Measurements from ENCODE around the gene CCL21.

DNA sequence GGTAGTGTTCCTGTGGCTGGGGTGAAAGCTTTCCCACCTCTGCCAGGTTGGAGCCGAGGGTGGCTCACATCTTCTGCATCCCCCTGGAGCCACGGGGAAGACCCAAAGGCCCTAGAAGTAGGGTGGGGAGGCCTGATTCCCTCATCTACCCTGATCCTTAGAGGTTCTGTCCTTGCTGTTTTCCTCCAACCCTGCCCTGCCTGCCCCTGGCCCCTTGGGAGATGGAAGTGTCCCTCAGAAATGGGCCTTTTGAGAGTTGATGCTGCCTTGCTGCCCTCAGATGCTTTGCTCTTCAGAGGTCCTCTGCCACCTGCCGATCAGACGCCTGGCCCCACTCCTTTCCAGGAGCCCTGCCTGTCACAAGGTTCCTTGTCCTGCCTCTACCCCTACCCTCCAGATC lies 25.1 kb downstream of the CCL21 start:
- TF ChIP-seq, protein P1, sequence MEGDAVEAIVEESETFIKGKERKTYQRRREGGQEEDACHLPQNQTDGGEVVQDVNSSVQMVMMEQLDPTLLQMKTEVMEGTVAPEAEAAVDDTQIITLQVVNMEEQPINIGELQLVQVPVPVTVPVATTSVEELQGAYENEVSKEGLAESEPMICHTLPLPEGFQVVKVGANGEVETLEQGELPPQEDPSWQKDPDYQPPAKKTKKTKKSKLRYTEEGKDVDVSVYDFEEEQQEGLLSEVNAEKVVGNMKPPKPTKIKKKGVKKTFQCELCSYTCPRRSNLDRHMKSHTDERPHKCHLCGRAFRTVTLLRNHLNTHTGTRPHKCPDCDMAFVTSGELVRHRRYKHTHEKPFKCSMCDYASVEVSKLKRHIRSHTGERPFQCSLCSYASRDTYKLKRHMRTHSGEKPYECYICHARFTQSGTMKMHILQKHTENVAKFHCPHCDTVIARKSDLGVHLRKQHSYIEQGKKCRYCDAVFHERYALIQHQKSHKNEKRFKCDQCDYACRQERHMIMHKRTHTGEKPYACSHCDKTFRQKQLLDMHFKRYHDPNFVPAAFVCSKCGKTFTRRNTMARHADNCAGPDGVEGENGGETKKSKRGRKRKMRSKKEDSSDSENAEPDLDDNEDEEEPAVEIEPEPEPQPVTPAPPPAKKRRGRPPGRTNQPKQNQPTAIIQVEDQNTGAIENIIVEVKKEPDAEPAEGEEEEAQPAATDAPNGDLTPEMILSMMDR (IDR thresholded peaks at IDR 0.05), result no peak
- TF ChIP-seq POLR2A (IDR thresholded peaks at IDR 0.05), result no peak

Data from vagina (tissue), 2 donors.